Esophagus muscularis mucosa (tissue), 4 donors: Measurements from ENCODE around the gene TANGO6. TPM values are rescaled to one million over a fixed set of nuclear protein-coding genes. Genes with fewer than 3 reads are reported as not detected.

Source experiments
- DNase-seq: peaks from one replicate; pipeline ENCODE4 v3.0.0-alpha.2; 2017; ENCODE audit errors: extremely low spot score
- H3K27ac ChIP-seq, 4 donors: fragments of 200-600 bp; sonication (generic); replicated peaks in 1 of 4; 1 replicate in 3 of 4; 2 replicates in 1 of 4; pipeline ENCODE4 v1.5.1; 2016 to 2019; ENCODE audit warnings: mild to moderate bottlenecking in 1 of 4
- H3K27me3 ChIP-seq, 4 donors: fragments of 200-600 bp; sonication (generic); one replicate each; pipeline versions ENCODE4 v1.5.1 to v1.6.0; 2016 to 2019
- H3K36me3 ChIP-seq, 4 donors: fragments of 200-600 bp; sonication (generic); one replicate each; pipeline ENCODE4 v1.5.1; 2016 to 2019
- H3K4me1 ChIP-seq, 4 donors: fragments of 200-600 bp; sonication (generic); one replicate each; pipeline ENCODE4 v1.5.1; 2016 to 2019
- H3K4me3 ChIP-seq, 4 donors: fragments of 200-600 bp; sonication (generic); 1 replicate in 2 of 4; 2 replicates in 2 of 4; pipeline ENCODE4 v1.5.1; 2016 to 2019; ENCODE audit warnings: mild to moderate bottlenecking in 4 of 4, moderate library complexity in 1 of 4
- H3K9me3 ChIP-seq, 4 donors: fragments of 200-600 bp; sonication (generic); 1 replicate in 3 of 4; 2 replicates in 1 of 4; pipeline ENCODE4 v1.5.1; 2016 to 2019
- CTCF ChIP-seq, 3 experiments: fragments of 200-600 bp in 2 of 3; fragments of 450-650 bp in 1 of 3; sonication (generic) in 2 of 3; IDR thresholded peaks; one replicate each; pipeline ENCODE4 v1.5.1; 2017 to 2019; ENCODE audit warnings: antibody characterized with exemption in 3 of 3, mild to moderate bottlenecking in 2 of 3, moderate library complexity in 1 of 3
- EP300 ChIP-seq: sonication (generic); formaldehyde crosslinking; IDR thresholded peaks from one replicate; pipeline ENCODE4 v1.6.1; 2017; ENCODE audit warnings: antibody characterized with exemption
- POLR2A ChIP-seq: fragments of 450-650 bp; IDR thresholded peaks from one replicate; pipeline ENCODE4 v1.6.1; 2017; ENCODE audit warnings: antibody characterized with exemption, moderate library complexity, mild to moderate bottlenecking, low read depth
- POLR2AphosphoS5 ChIP-seq, 2 donors: sonication (generic); formaldehyde crosslinking; IDR thresholded peaks; one replicate each; pipeline ENCODE4 v1.6.1; 2017; ENCODE audit warnings: antibody characterized with exemption in 2 of 2
- WGBS: methylation state at CpG from one replicate; pipeline ENCODE4 v1.1.5; 2018; 5-methylcytosine and 5-hydroxymethylcytosine counted together
- intact Hi-C: fragments of 100-400 bp; cut with DNase I; formaldehyde crosslinking; loops from one replicate; pipeline ENCODE4 v1.15.1; 2023
- total RNA-seq, 4 donors: library from RNA; depleted of rRNA; stranded (reverse); fragments of >200 nt; gene quantifications; one replicate each; pipeline versions ENCODE4 v1.1.0 to v1.2.1, GENCODE V29; 2016

Gene TANGO6
- total RNA-seq, 4 donors from 2014 or later: 15.7 to 21.3 (median 18.3) TPM

DNA sequence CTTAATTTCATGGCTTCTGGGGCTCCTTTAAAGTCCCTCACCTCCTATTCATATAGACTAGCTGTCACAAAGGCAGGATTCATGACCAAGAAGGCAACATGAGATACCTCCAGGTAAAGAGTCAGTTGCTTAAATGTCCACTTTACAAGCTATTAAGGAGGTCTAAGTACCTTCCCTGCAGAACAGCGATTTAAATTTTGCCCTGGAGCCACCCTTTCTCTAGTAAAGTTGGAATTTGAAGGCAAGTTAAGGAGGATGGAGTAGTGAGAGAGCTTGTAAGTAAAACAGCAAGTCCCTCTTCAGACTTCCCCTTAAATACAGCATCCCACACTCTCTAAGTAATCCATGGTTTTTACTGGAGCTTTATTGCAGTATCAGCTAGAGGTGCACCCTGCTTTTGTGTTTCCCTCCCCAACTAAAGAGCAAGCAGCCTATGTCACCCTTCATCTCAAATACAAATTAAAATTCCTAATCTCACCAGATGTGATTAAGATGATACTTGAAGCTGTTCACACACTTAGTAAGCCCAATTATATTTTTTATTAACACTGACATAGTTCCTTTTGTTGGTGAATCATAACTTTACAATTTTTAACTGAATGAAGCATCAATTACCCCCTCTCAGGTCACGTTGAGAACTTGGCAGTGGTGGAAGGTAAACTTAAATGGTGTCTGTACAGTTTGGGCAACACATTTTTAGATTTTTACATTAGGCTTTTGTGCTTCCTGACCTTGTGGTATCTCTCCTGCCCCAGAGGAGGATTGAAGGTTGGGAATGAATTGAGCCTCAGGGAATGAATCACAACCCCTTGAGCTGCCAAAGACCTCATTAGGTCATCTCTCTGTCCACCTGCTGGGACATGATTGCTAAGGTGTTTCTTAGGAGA lies 108.9 kb downstream of the TANGO6 start:
- TF ChIP-seq POLR2A (no peak), EP300 (no peak), CTCF (IDR thresholded peaks at IDR 0.05) (no peak), POLR2AphosphoS5 (IDR thresholded peaks at IDR 0.05) (no peak)
- intact Hi-C loops: no loop called here

DNA sequence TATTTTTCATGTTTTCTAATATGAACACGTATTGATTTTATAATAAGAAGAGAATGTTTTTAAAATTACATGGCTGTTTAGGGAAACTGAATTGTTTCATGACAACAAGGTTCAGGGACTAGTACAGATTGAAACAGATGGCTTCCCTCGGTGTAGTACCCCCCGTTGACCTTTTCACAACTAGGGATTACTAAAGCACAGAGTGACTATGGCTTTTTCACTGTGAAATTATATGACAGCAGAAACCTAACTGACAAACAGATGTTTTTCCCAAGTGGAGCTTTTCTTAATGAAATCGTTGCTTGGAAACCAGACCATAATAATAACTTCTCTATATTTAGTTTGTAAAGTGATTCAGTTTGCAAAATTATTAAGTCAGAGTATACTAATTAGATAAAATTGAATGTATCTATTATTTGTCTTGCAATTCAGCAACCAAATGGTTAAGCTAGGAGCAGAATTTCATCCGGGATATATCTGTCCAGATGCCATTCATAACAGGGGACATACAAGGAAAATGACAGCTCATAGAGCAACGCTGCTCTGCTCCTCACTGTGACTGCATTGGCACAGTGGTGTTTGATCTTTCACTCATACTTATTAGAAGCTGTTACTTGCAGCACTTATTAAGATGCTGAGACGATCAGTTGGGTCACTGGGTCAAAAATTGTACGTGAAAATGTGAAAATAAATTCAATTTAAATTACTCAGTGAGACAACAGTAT lies 111.7 kb downstream of the TANGO6 start:
- Histone ChIP-seq H3K27ac (no peak overlapping the region), H3K36me3 (peaks cover 0 to 5% (median 0%) of the 10 kb centered on the region in 4 donors), H3K27me3 (no peaks in the 10 kb centered on the region), H3K4me3 (no peak overlapping the region), H3K4me1 (peaks cover 0 to 6% (median 5%) of the 10 kb centered on the region in 4 donors), H3K9me3 (no peaks in the 10 kb centered on the region)
- TF ChIP-seq POLR2A: no peak
- TF ChIP-seq EP300: no peak
- TF ChIP-seq CTCF (IDR thresholded peaks at IDR 0.05): no peak
- TF ChIP-seq POLR2AphosphoS5 (IDR thresholded peaks at IDR 0.05): no peak
- DNase-seq: no peak
- WGBS: 39% methylated on average over 8 of the region's 8 CpGs
- intact Hi-C loops: no loop called here

More for the DNA sequence above, 108.9 kb downstream of the TANGO6 start:
- no peak overlapping the region for H3K27ac ChIP-seq
- no peak overlapping the region for H3K4me3 ChIP-seq
- DNase-seq: no peak
- H3K36me3 ChIP-seq: no peaks in the 10 kb centered on the region
- H3K4me1 ChIP-seq: peaks cover 0 to 6% (median 5%) of the 10 kb centered on the region in 4 donors
- no peaks in the 10 kb centered on the region for H3K27me3 ChIP-seq
- WGBS: 75% methylated on average over 2 of the region's 2 CpGs
- H3K9me3 ChIP-seq: no peaks in the 10 kb centered on the region

DNA sequence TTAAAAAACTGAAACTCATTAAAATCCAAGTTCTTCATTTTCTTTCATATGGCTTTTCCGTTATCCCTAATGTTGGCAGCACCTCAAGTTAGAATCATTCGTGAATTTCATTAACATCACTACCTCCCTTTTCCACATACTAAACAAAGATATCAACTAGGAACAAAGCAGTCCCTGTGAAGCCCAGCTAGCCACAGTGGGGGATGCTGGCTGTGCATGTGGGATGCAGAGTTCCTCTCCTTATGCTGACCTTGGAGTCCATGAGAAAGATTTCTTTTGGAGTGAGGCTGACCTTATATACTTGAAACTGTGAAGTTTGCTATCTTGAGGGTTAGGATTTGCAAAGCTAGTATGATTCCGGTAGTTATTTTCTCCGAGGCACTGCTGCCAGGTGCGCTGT lies 117.6 kb downstream of the TANGO6 start:
- H3K27me3 ChIP-seq: no peaks in the 10 kb centered on the region
- no peak for DNase-seq
- intact Hi-C loops: no loop called here
- H3K9me3 ChIP-seq: no peaks in the 10 kb centered on the region
- no peak overlapping the region for H3K27ac ChIP-seq
- TF ChIP-seq POLR2AphosphoS5 (IDR thresholded peaks at IDR 0.05): no peak
- TF ChIP-seq POLR2A: no peak
- TF ChIP-seq EP300: no peak
- TF ChIP-seq CTCF (IDR thresholded peaks at IDR 0.05): no peak
- H3K4me1 ChIP-seq: no peaks in the 10 kb centered on the region
- peaks cover 0 to 5% (median 0%) of the 10 kb centered on the region in 4 donors for H3K36me3 ChIP-seq
- H3K4me3 ChIP-seq: no peak overlapping the region
- WGBS: 86% methylated on average over 5 of the region's 5 CpGs

DNA sequence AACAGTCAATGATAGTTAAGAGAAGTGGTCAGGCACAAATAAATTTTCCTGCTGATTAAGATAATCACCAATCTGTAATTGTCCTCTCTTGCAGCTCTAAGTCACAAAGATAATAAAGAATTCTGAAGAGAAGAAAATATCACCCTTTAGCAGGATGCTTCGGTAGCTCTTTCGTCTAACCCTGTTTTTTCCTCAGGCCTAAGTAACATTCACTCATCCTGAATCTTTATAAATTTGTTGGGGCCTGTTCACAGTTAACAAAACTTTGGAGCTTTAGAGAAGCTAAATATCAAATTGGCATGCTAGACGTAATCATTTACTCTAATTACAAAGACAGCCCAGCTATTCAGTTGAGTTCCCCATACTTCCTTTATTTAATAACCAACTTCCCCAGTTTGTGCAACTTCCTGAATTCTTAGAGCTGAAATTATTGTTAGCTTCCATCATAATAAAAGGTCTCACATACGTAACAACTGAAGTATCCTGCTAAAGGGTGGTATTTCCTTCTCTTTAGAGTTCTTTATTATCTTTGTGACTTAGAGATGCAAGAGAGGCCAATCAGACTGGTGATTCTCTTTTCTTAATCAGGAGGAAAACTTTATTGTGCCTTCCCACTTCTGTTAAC lies 118.6 kb downstream of the TANGO6 start:
- Histone ChIP-seq H3K9me3 (no peaks in the 10 kb centered on the region), H3K36me3 (peaks cover 0 to 5% (median 0%) of the 10 kb centered on the region in 4 donors), H3K4me1 (no peaks in the 10 kb centered on the region), H3K4me3 (no peak overlapping the region), H3K27me3 (no peaks in the 10 kb centered on the region), H3K27ac (peak overlapping the region in 1 of 4 donors; percentile 10)
- intact Hi-C loops: no loop called here
- TF ChIP-seq CTCF (IDR thresholded peaks at IDR 0.05) (no peak), EP300 (no peak), POLR2A (no peak), POLR2AphosphoS5 (IDR thresholded peaks at IDR 0.05) (no peak)
- 81% methylated on average over 4 of the region's 4 CpGs for WGBS
- no peak for DNase-seq
